Neural crest cell (in vitro differentiated cells): ENCODE data around the gene TPI1. TPM values are rescaled to one million over a fixed set of nuclear protein-coding genes. Genes with fewer than 3 reads are reported as not detected.
"Not testable (repeated sequence)": the region's sequence is repeated elsewhere in the genome, so short reads cannot be mapped to it uniquely, and the experiment has no call there.

Experiments
- DNase-seq: peaks from one replicate; pipeline ENCODE4 v3.0.0; 2021; ENCODE audit warnings: low read depth, mixed read lengths, low spot score
- H3K27ac Mint-ChIP-seq: one replicate; pipeline ENCODE4 v1.8.0; 2021; ENCODE audit warnings: mild to moderate bottlenecking, mixed read lengths; ENCODE audit not compliant: unreplicated experiment
- H3K27me3 Mint-ChIP-seq: 2 replicates; pipeline ENCODE4 v1.8.0; 2021; ENCODE audit warnings: low read depth, mild to moderate bottlenecking, mixed read lengths
- H3K36me3 Mint-ChIP-seq: 2 replicates; pipeline ENCODE4 v1.8.0; 2021; ENCODE audit warnings: low read depth, mild to moderate bottlenecking, mixed read lengths
- H3K4me1 Mint-ChIP-seq: 2 replicates; pipeline ENCODE4 v1.8.0; 2021; ENCODE audit warnings: mixed read lengths
- H3K4me3 Mint-ChIP-seq: one replicate; pipeline ENCODE4 v1.8.0; 2021; ENCODE audit warnings: mild to moderate bottlenecking, mixed read lengths
- H3K9me3 Mint-ChIP-seq: 2 replicates; pipeline ENCODE4 v1.8.0; 2021; ENCODE audit warnings: mixed read lengths
- CTCF ChIP-seq: fragments of 200-600 bp; sonication (generic); conservative IDR thresholded peaks from 2 replicates; pipeline ENCODE4 v1.5.0; 2021; ENCODE audit warnings: antibody characterized with exemption, mild to moderate bottlenecking
- total RNA-seq: library from RNA; stranded (reverse); gene quantifications from 2 replicates; pipeline ENCODE4 v1.2.1, GENCODE V29; 2021

TPI1 gene
- total RNA-seq, 1 donor from 2014 or later, result 685 TPM

GRCh38 chr12:6890789-6891645 lies 23.7 kb downstream of the TPI1 start:
- Mint-ChIP-seq H3K27ac (peak overlapping the region; percentile 99), H3K4me3 (peak overlapping the region; percentile 84), H3K4me1 (peaks cover 27% of the 10 kb centered on the region), H3K9me3 (peaks cover 1% of the 10 kb centered on the region), H3K36me3 (peaks cover 5% of the 10 kb centered on the region), H3K27me3 (no peaks in the 10 kb centered on the region)
- peak; percentile 99 for TF ChIP-seq CTCF
- DNase-seq, result peak; percentile 99

- TF ChIP-seq CTCF, result no peak
- H3K4me1 Mint-ChIP-seq, result peaks cover 23% of the 10 kb centered on the region
- peak overlapping the region; percentile 80 for H3K4me3 Mint-ChIP-seq
- peaks cover 4% of the 10 kb centered on the region for H3K9me3 Mint-ChIP-seq
- H3K36me3 Mint-ChIP-seq, result peaks cover 5% of the 10 kb centered on the region
- DNase-seq, result no peak
- H3K27ac Mint-ChIP-seq, result peak overlapping the region; percentile 71
- no peaks in the 10 kb centered on the region for H3K27me3 Mint-ChIP-seq
Observed at GRCh38 chr12:6891646-6892001, 24.3 kb downstream of the TPI1 start.

- peak overlapping the region; percentile 72 for H3K4me3 Mint-ChIP-seq
- not testable (repeated sequence) for H3K27ac Mint-ChIP-seq
- peaks cover 23% of the 10 kb centered on the region for H3K4me1 Mint-ChIP-seq
Observed at GRCh38 chr12:6892683-6893082, 25.4 kb downstream of the TPI1 start.

GRCh38 chr12:6894321-6894720 lies 27.0 kb downstream of the TPI1 start:
- no peaks in the 10 kb centered on the region for H3K27me3 Mint-ChIP-seq
- H3K9me3 Mint-ChIP-seq, result peaks cover 4% of the 10 kb centered on the region
- no peak overlapping the region for H3K27ac Mint-ChIP-seq
- no peak for DNase-seq
- no peak for TF ChIP-seq CTCF
- H3K4me1 Mint-ChIP-seq, result peaks cover 20% of the 10 kb centered on the region
- peaks cover 2% of the 10 kb centered on the region for H3K36me3 Mint-ChIP-seq
- H3K4me3 Mint-ChIP-seq, result no peak overlapping the region

More at GRCh38 chr12:6892683-6893082, 25.4 kb downstream of the TPI1 start:
- not testable (repeated sequence) for DNase-seq, H3K36me3 Mint-ChIP-seq, H3K27me3 Mint-ChIP-seq, H3K9me3 Mint-ChIP-seq

- Mint-ChIP-seq H3K4me3 (no peak overlapping the region), H3K4me1 (peaks cover 10% of the 10 kb centered on the region), H3K9me3 (peaks cover 4% of the 10 kb centered on the region), H3K27me3 (no peaks in the 10 kb centered on the region), H3K36me3 (no peaks in the 10 kb centered on the region), H3K27ac (no peak overlapping the region)
- no peak for DNase-seq
- no peak for TF ChIP-seq CTCF
Observed at GRCh38 chr12:6896846-6897435, 29.6 kb downstream of the TPI1 start.

- Mint-ChIP-seq H3K4me1 (peaks cover 5% of the 10 kb centered on the region), H3K4me3 (no peak overlapping the region), H3K36me3 (no peaks in the 10 kb centered on the region), H3K9me3 (peaks cover 4% of the 10 kb centered on the region), H3K27me3 (no peaks in the 10 kb centered on the region), H3K27ac (no peak overlapping the region)
- no peak for TF ChIP-seq CTCF
- no peak for DNase-seq
Observed at GRCh38 chr12:6899427-6899826, 32.1 kb downstream of the TPI1 start.
